HEK293T (cell line): Measurements from ENCODE around the gene NUP62.

Source experiments
- BHLHE40 ChIP-seq: fragments of 450-650 bp; IDR thresholded peaks from 2 replicates; pipeline ENCODE4 v1.6.1; 2016; ENCODE audit warnings: mild to moderate bottlenecking, moderate library complexity, borderline replicate concordance
- ELF4 ChIP-seq: fragments of 450-650 bp; IDR thresholded peaks from 2 replicates; pipeline ENCODE4 v1.6.1; 2017; ENCODE audit warnings: antibody characterized with exemption
- FOXK2 ChIP-seq: fragments of 450-650 bp; IDR thresholded peaks from 2 replicates; pipeline ENCODE4 v1.6.1; 2016; ENCODE audit warnings: mild to moderate bottlenecking
- SP1 ChIP-seq: fragments of 450-650 bp; IDR thresholded peaks from 2 replicates; pipeline ENCODE4 v1.6.1; 2017
- SUZ12 ChIP-seq: fragments of 450-650 bp; IDR thresholded peaks from 2 replicates; pipeline ENCODE4 v1.6.1; 2016; ENCODE audit warnings: mild to moderate bottlenecking
- TF ChIP-seq, protein P1 (sequence below): fragments of 450-650 bp; IDR thresholded peaks from 2 replicates; pipeline ENCODE4 v1.6.1; 2016

- TF ChIP-seq SUZ12 (no peak), SP1 (no peak), ELF4 (no peak), BHLHE40 (no peak), FOXK2 (no peak)
- TF ChIP-seq, protein P1, sequence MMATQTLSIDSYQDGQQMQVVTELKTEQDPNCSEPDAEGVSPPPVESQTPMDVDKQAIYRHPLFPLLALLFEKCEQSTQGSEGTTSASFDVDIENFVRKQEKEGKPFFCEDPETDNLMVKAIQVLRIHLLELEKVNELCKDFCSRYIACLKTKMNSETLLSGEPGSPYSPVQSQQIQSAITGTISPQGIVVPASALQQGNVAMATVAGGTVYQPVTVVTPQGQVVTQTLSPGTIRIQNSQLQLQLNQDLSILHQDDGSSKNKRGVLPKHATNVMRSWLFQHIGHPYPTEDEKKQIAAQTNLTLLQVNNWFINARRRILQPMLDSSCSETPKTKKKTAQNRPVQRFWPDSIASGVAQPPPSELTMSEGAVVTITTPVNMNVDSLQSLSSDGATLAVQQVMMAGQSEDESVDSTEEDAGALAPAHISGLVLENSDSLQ, result no peak
Observed at GRCh38 chr19:49880162-49880869, 49.0 kb downstream of the NUP62 start.
